Type B pancreatic cell (in vitro differentiated cells): ENCODE results near the gene ELOVL3. TPM values are rescaled to one million over a fixed set of nuclear protein-coding genes. Genes with fewer than 3 reads are reported as not detected.
A peak's percentile ranks its signal among the peaks of the same experiment; 100 is the strongest.

Experiments used
- DNase-seq: peaks from one replicate; pipeline ENCODE4 v3.0.0; 2021; ENCODE audit warnings: mixed read lengths; ENCODE audit not compliant: unreplicated experiment; ENCODE audit errors: extremely low spot score
- H3K27ac Mint-ChIP-seq: 2 replicates; pipeline ENCODE4 v1.8.0; 2021; ENCODE audit warnings: mild to moderate bottlenecking, mixed read lengths
- H3K27me3 Mint-ChIP-seq: 2 replicates; pipeline ENCODE4 v1.8.0; 2021; ENCODE audit warnings: mixed read lengths
- H3K36me3 Mint-ChIP-seq: 2 replicates; pipeline ENCODE4 v1.8.0; 2021; ENCODE audit warnings: mixed read lengths
- H3K4me1 Mint-ChIP-seq: one replicate; pipeline ENCODE4 v1.8.0; 2021; ENCODE audit warnings: mixed read lengths; ENCODE audit not compliant: unreplicated experiment
- H3K4me3 Mint-ChIP-seq: 2 replicates; pipeline ENCODE4 v1.8.0; 2021; ENCODE audit warnings: mild to moderate bottlenecking, mixed read lengths
- H3K9me3 Mint-ChIP-seq: 2 replicates; pipeline ENCODE4 v1.8.0; 2021; ENCODE audit warnings: mixed read lengths
- CTCF ChIP-seq: fragments of 200-600 bp; sonication (generic); conservative IDR thresholded peaks from 2 replicates; pipeline ENCODE4 v1.5.0; 2021; ENCODE audit warnings: antibody characterized with exemption, mild to moderate bottlenecking
- total RNA-seq: library from RNA; stranded (reverse); gene quantifications from 2 replicates; pipeline ENCODE4 v1.2.1, GENCODE V29; 2021; ENCODE audit warnings: low replicate concordance

ELOVL3 gene
- total RNA-seq, 1 donor from 2014 or later, result 0.22 TPM

- Mint-ChIP-seq H3K9me3 (no peaks in the 10 kb centered on the region), H3K4me3 (no peak overlapping the region), H3K36me3 (no peaks in the 10 kb centered on the region), H3K4me1 (peaks cover 10% of the 10 kb centered on the region), H3K27me3 (peaks cover 57% of the 10 kb centered on the region), H3K27ac (no peak overlapping the region)
- no peak for DNase-seq
- no peak for TF ChIP-seq CTCF
Measured at GRCh38 chr10:102222797-102223196, 3.3 kb upstream of the ELOVL3 start.

GRCh38 chr10:102226542-102226870 is 407 bp downstream of the ELOVL3 start:
- TF ChIP-seq CTCF, result no peak
- Mint-ChIP-seq H3K27me3 (peaks cover 81% of the 10 kb centered on the region), H3K4me3 (peak overlapping the region; percentile 83), H3K9me3 (no peaks in the 10 kb centered on the region), H3K27ac (no peak overlapping the region), H3K4me1 (peaks cover 16% of the 10 kb centered on the region), H3K36me3 (no peaks in the 10 kb centered on the region)
- DNase-seq, result no peak

DNA sequence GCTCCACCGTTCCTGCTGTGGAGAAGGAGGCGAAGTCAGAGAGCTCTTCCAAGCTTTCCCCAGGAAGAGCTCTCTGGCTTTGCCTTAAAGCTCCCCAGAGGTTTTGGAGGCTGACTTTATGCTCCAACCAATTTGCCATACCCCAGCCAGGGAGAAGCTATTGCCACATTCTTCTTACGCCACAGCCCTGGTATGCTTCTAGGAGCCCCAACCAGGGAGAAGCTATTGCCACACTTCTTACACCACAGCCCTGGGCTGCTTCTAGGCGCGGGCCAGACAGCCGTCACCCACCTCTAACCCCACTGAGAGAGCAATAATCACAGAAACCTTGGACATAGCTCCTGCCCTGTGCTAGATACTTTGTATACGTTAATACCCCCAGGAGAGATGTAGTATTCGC is 951 bp downstream of the ELOVL3 start:
- no peak overlapping the region for H3K4me3 Mint-ChIP-seq
- peaks cover 85% of the 10 kb centered on the region for H3K27me3 Mint-ChIP-seq
- DNase-seq, result no peak
- H3K4me1 Mint-ChIP-seq, result peaks cover 16% of the 10 kb centered on the region
- no peak overlapping the region for H3K27ac Mint-ChIP-seq
- no peak for TF ChIP-seq CTCF
- no peaks in the 10 kb centered on the region for H3K9me3 Mint-ChIP-seq
- H3K36me3 Mint-ChIP-seq, result no peaks in the 10 kb centered on the region

DNA sequence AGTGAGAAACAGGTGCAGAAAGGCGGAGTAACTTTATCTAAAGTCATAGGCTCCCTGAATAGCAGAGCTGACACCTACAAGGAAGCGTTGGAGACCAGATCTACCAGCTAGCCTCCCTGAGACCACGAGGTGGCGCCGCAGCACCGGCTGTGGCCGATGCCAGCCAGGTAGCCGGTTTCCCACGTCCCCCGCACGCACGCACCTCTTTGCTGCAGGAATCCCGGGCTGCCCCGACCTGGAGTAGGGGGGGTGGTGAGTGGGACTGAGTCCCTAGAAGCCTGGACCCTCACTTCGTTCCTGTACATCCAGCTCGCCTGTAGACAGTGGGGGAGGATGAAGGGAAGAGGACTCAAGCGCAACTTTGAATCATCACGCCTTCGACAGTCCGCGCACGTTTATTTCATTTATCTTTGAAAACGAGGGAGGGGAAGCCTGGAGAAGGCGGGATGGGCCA is 3.7 kb downstream of the ELOVL3 start:
- Mint-ChIP-seq H3K4me1 (peaks cover 16% of the 10 kb centered on the region), H3K27me3 (peaks cover 95% of the 10 kb centered on the region), H3K27ac (no peak overlapping the region), H3K4me3 (peak overlapping the region; percentile 82), H3K9me3 (no peaks in the 10 kb centered on the region), H3K36me3 (no peaks in the 10 kb centered on the region)
- peak; percentile 97 for TF ChIP-seq CTCF
- peak; percentile 91 for DNase-seq

GRCh38 chr10:102230264-102230860 is 4.3 kb downstream of the ELOVL3 start:
- DNase-seq, result peak; percentile 77
- H3K9me3 Mint-ChIP-seq, result no peaks in the 10 kb centered on the region
- no peak overlapping the region for H3K27ac Mint-ChIP-seq
- peak overlapping the region; percentile 82 for H3K4me3 Mint-ChIP-seq
- H3K27me3 Mint-ChIP-seq, result peaks cover 96% of the 10 kb centered on the region
- no peaks in the 10 kb centered on the region for H3K36me3 Mint-ChIP-seq
- peaks cover 16% of the 10 kb centered on the region for H3K4me1 Mint-ChIP-seq
- TF ChIP-seq CTCF, result no peak
